ENCODE data around the gene C10orf90.

C10orf90 gene

GRCh38 chr10:126674741-126675515 is 4.4 kb upstream of the C10orf90 start:
- no peak for DNase-seq

- DNase-seq: no peak
Measured at GRCh38 chr10:126673565-126673964, 3.1 kb upstream of the C10orf90 start.

- DNase-seq: no peak
Measured at GRCh38 chr10:126671402-126671975, 996 bp upstream of the C10orf90 start.

GRCh38 chr10:126670895-126671261 is 385 bp upstream of the C10orf90 start:
- no peak for DNase-seq

GRCh38 chr10:126669168-126669567 is 1.3 kb downstream of the C10orf90 start:
- no peak for DNase-seq

- no peak for DNase-seq
Measured at GRCh38 chr10:126668505-126668904, 2.0 kb downstream of the C10orf90 start.

GRCh38 chr10:126667568-126667967 is 2.9 kb downstream of the C10orf90 start:
- DNase-seq: no peak

GRCh38 chr10:126665207-126665606 is 5.3 kb downstream of the C10orf90 start:
- DNase-seq: no peak

- DNase-seq: no peak
Measured at GRCh38 chr10:126663880-126664279, 6.6 kb downstream of the C10orf90 start.

GRCh38 chr10:126663328-126663727 is 7.2 kb downstream of the C10orf90 start:
- no peak for DNase-seq

- no peak for DNase-seq
Measured at GRCh38 chr10:126661841-126662515, 8.5 kb downstream of the C10orf90 start.

- no peak for DNase-seq
Measured at GRCh38 chr10:126661356-126661755, 9.1 kb downstream of the C10orf90 start.

GRCh38 chr10:126659750-126660149 is 10.7 kb downstream of the C10orf90 start:
- no peak for DNase-seq

- no peak for DNase-seq
Measured at GRCh38 chr10:126658928-126659327, 11.6 kb downstream of the C10orf90 start.

GRCh38 chr10:126654579-126654978 is 15.9 kb downstream of the C10orf90 start:
- no peak for DNase-seq

- DNase-seq: no peak
Measured at GRCh38 chr10:126651467-126651866, 19.0 kb downstream of the C10orf90 start.

GRCh38 chr10:126650161-126650560 is 20.3 kb downstream of the C10orf90 start:
- DNase-seq: no peak

- DNase-seq: no peak
Measured at GRCh38 chr10:126647116-126647515, 23.4 kb downstream of the C10orf90 start.

GRCh38 chr10:126646110-126646509 is 24.4 kb downstream of the C10orf90 start:
- no peak for DNase-seq

- no peak for DNase-seq
Measured at GRCh38 chr10:126640401-126640800, 30.1 kb downstream of the C10orf90 start.

- DNase-seq: no peak
Measured at GRCh38 chr10:126639084-126639483, 31.4 kb downstream of the C10orf90 start.

GRCh38 chr10:126638542-126638941 is 32.0 kb downstream of the C10orf90 start:
- no peak for DNase-seq

- DNase-seq: no peak
Measured at GRCh38 chr10:126637501-126637900, 33.0 kb downstream of the C10orf90 start.

GRCh38 chr10:126634911-126635310 is 35.6 kb downstream of the C10orf90 start:
- no peak for DNase-seq

Measured in NK-92 treated with Interleukin-12 subunit alpha and Interleukin-12 subunit beta, amount 100 ng/mL, for 24 hours (cell line).